Stimulated activated CD4-positive, alpha-beta T cell treated with anti-CD3 and anti-CD28 coated beads, TNF-alpha, amount 100 ng/mL, for 24 hours (primary cell): ENCODE data around the gene FAM83G.
A peak's percentile ranks its signal among the peaks of the same experiment; 100 is the strongest.
"Not testable (repeated sequence)": the region's sequence is repeated elsewhere in the genome, so short reads cannot be mapped to it uniquely, and the experiment has no call there.

Source experiments
- DNase-seq, 3 experiments: peaks; one replicate each; pipeline ENCODE4 v3.0.0-alpha.2; 2020; ENCODE audit warnings: low read depth in 3 of 3

Gene FAM83G

GRCh38 chr17:18954321-18954720, 50.2 kb downstream of the FAM83G start:
- DNase-seq = no peak

- DNase-seq = no peak
These were observed 51.3 kb downstream of the FAM83G start for GRCh38 chr17:18953231-18953728.

GRCh38 chr17:18951941-18952842, 52.4 kb downstream of the FAM83G start, which contains the start of gene SLC5A10:
TSS of gene SLC5A10 (plus strand) at chr17:18952165. CDS start at chr17:18952206, 41 bp downstream.
- DNase-seq = no peak

GRCh38 chr17:18950944-18951905, 53.3 kb downstream of the FAM83G start:
- DNase-seq = no peak

- DNase-seq = no peak
These were observed 54.2 kb downstream of the FAM83G start for GRCh38 chr17:18950346-18950745.

- no peak for DNase-seq
These were observed 55.0 kb downstream of the FAM83G start for GRCh38 chr17:18949566-18949965.

GRCh38 chr17:18948476-18949006, 56.0 kb downstream of the FAM83G start:
- no peak for DNase-seq

GRCh38 chr17:18947866-18948265, 56.7 kb downstream of the FAM83G start:
- no peak for DNase-seq

- no peak for DNase-seq
These were observed 58.0 kb downstream of the FAM83G start for GRCh38 chr17:18946536-18946935.

GRCh38 chr17:18944646-18945045, 59.9 kb downstream of the FAM83G start:
- no peak for DNase-seq

GRCh38 chr17:18938692-18939023, 65.9 kb downstream of the FAM83G start:
- DNase-seq = no peak

GRCh38 chr17:18937981-18938691, 66.4 kb downstream of the FAM83G start:
- DNase-seq = no peak

GRCh38 chr17:18933102-18934058, 71.2 kb downstream of the FAM83G start:
- no peak for DNase-seq

- no peak for DNase-seq
These were observed 72.1 kb downstream of the FAM83G start for GRCh38 chr17:18932360-18933055.

- DNase-seq = no peak
These were observed 75.9 kb downstream of the FAM83G start for GRCh38 chr17:18928628-18929125.

- no peak for DNase-seq
These were observed 79.4 kb downstream of the FAM83G start for GRCh38 chr17:18925187-18925586.

- not testable (repeated sequence) for DNase-seq
These were observed 82.0 kb downstream of the FAM83G start for GRCh38 chr17:18922596-18922995.

- DNase-seq = peak in 1 of 3 experiments; percentile 27
These were observed 82.6 kb downstream of the FAM83G start for GRCh38 chr17:18921912-18922451.

GRCh38 chr17:18921485-18921884, 83.1 kb downstream of the FAM83G start:
- no peak for DNase-seq
